GM12878 (cell line): Measurements from ENCODE around the gene DKK1. TPM values are rescaled to one million over a fixed set of nuclear protein-coding genes. Genes with fewer than 3 reads are reported as not detected.

Source experiments
- ATAC-seq: fragments of 200-7000 bp; cut with Tn5 transposase; 3 replicates; pipeline ENCODE4 v1.9.1; 2020; ENCODE audit warnings: mild to moderate bottlenecking, moderate library complexity
- BruUV-seq: library from RNA; stranded (reverse); fragments of 400-500 nt; replicated peaks from 2 replicates; lab custom pipeline; 2021; lab: Mats Ljungman, UMichigan
- CTCF ChIA-PET: fragments of 300-600 bp; sonication (Branson Sonifier 250); formaldehyde crosslinking; extraction: SDS; loops from one replicate; lab custom pipeline; 2021; ENCODE audit warnings: inconsistent platforms; lab: Yijun Ruan, JAX
- POLR2A ChIA-PET: fragments of 350-600 bp; formaldehyde crosslinking; extraction: SDS; loops from one replicate; lab custom pipeline; 2021; ENCODE audit warnings: inconsistent platforms; lab: Charles Lee
- RAD21 ChIA-PET: fragments of 300-600 bp; sonication (Branson Sonifier 250); formaldehyde crosslinking; loops from one replicate; lab custom pipeline; 2023; ENCODE audit warnings: antibody characterized with exemption; ENCODE audit not compliant: unreplicated experiment; lab: Charles Lee
- SMC1A ChIA-PET: fragments of 300-600 bp; sonication (Branson Sonifier 250); formaldehyde crosslinking; loops from one replicate; lab custom pipeline; 2023; ENCODE audit not compliant: unreplicated experiment, uncharacterized antibody; lab: Charles Lee
- DNase-seq: peaks from one replicate; pipeline ENCODE4 v3.0.0-alpha.2; 2011; ENCODE audit warnings: low read depth, low spot score
- FAIRE-seq: peaks from 3 replicates; lab custom pipeline; 2011; peaks lifted over from hg19 to GRCh38; lab: Jason Lieb, UNC
- H2AFZ ChIP-seq: 2 replicates; pipeline ENCODE4 v1.6.0; 2011; ENCODE audit warnings: low read depth, low read length, control low read depth; ENCODE audit not compliant: control insufficient read depth
- H3K27ac ChIP-seq: 2 replicates; pipeline ENCODE4 v1.5.1; 2011; ENCODE audit warnings: control low read depth; ENCODE audit not compliant: control insufficient read depth, insufficient read depth
- H3K27me3 ChIP-seq, 2 experiments: replicated peaks in 1 of 2; 2 replicates each; pipeline versions ENCODE4 v1.6.0 to v1.6.1; 2011; ENCODE audit warnings: low read length in 1 of 2; ENCODE audit not compliant: control insufficient read depth in 2 of 2, insufficient read depth in 2 of 2
- H3K36me3 ChIP-seq, 2 experiments: 2 replicates each; pipeline ENCODE4 v1.5.1; 2011; ENCODE audit warnings: low read length in 1 of 2; ENCODE audit not compliant: control insufficient read depth in 2 of 2, insufficient read depth in 2 of 2
- H3K4me1 ChIP-seq: 2 replicates; pipeline ENCODE4 v1.6.1; 2011; ENCODE audit warnings: mild to moderate bottlenecking, low read length, moderate library complexity, mixed read lengths; ENCODE audit not compliant: control insufficient read depth, insufficient read depth
- H3K4me2 ChIP-seq: 2 replicates; pipeline ENCODE4 v1.6.0; 2011; ENCODE audit warnings: control low read depth; ENCODE audit not compliant: control insufficient read depth, insufficient read depth
- H3K4me3 ChIP-seq: fragments of 200-600 bp; sonication (generic); 2 replicates; pipeline ENCODE4 v1.5.1; 2016
- H3K79me2 ChIP-seq: 2 replicates; pipeline ENCODE4 v1.6.0; 2011; ENCODE audit warnings: low read length; ENCODE audit not compliant: control insufficient read depth, insufficient read depth
- H3K9ac ChIP-seq: 2 replicates; pipeline ENCODE4 v1.8.0; 2011; ENCODE audit warnings: low read length, control low read depth, mixed read lengths; ENCODE audit not compliant: control insufficient read depth, insufficient read depth
- H3K9me3 ChIP-seq: replicated peaks from 3 replicates; pipeline ENCODE4 v1.5.1; 2011; ENCODE audit warnings: mild to moderate bottlenecking, low read length; ENCODE audit not compliant: control insufficient read depth, insufficient read depth
- H4K20me1 ChIP-seq: 2 replicates; pipeline ENCODE4 v1.6.0; 2011; ENCODE audit not compliant: control insufficient read depth, insufficient read depth
- CHD1 ChIP-seq: IDR thresholded peaks from 2 replicates; pipeline ENCODE4 v1.6.1; 2012; ENCODE audit warnings: low read depth, low read length, improper control_type of control experiment
- E2F4 ChIP-seq: IDR thresholded peaks from 2 replicates; pipeline ENCODE4 v1.6.1; 2012; ENCODE audit warnings: low read depth, low read length, improper control_type of control experiment
- FOXK2 ChIP-seq: fragments of 450-650 bp; IDR thresholded peaks from 2 replicates; pipeline ENCODE4 v1.6.1; 2017; ENCODE audit warnings: mild to moderate bottlenecking, moderate library complexity
- IKZF2 ChIP-seq, 2 experiments: fragments of 450-650 bp; IDR thresholded peaks; 2 replicates each; pipeline ENCODE4 v1.6.1; 2017; ENCODE audit warnings: mild to moderate bottlenecking in 2 of 2, moderate library complexity in 2 of 2
- MEF2A ChIP-seq: IDR thresholded peaks from 2 replicates; pipeline ENCODE4 v1.6.1; 2011; ENCODE audit warnings: low read depth, mild to moderate bottlenecking, low read length, moderate library complexity; ENCODE audit not compliant: insufficient read depth
- RAD21 ChIP-seq: IDR thresholded peaks from 2 replicates; pipeline ENCODE4 v1.6.1; 2011; ENCODE audit warnings: mild to moderate bottlenecking, low read depth, low read length, moderate library complexity; ENCODE audit not compliant: insufficient read depth
- SREBF1 ChIP-seq: IDR thresholded peaks from 2 replicates; pipeline ENCODE4 v1.6.1; 2012; ENCODE audit warnings: mild to moderate bottlenecking, low read length
- TCF7 ChIP-seq: IDR thresholded peaks from 2 replicates; pipeline ENCODE4 v1.6.1; 2014; ENCODE audit warnings: antibody characterized with exemption, borderline replicate concordance
- YY1 ChIP-seq: IDR thresholded peaks from 2 replicates; pipeline ENCODE4 v1.6.1; 2011; ENCODE audit warnings: low read depth, mild to moderate bottlenecking, low read length
- ZSCAN29 ChIP-seq: fragments of 450-650 bp; IDR thresholded peaks from 2 replicates; pipeline ENCODE4 v1.6.1; 2017; ENCODE audit warnings: mild to moderate bottlenecking, moderate library complexity
- WGBS: methylation state at CpG from one replicate; pipeline ENCODE4 v1.1.6; 2016; ENCODE audit warnings: low lambda C conversion rate; ENCODE audit not compliant: insufficient replicate concordance, insufficient coverage; ENCODE audit errors: missing lambda C conversion rate; 5-methylcytosine and 5-hydroxymethylcytosine counted together
- in situ Hi-C: fragments of 300-500 bp; cut with MboI; formaldehyde crosslinking; loops from 9 replicates; pipeline ENCODE4 v1.14.3; 2018; ENCODE audit warnings: mixed read lengths
- intact Hi-C: fragments of 100-400 bp; cut with micrococcal nuclease; formaldehyde crosslinking; loops from one replicate; pipeline ENCODE4 v1.14.2; 2022; ENCODE audit not compliant: unreplicated experiment
- polyA plus RNA-seq, 11 experiments: library from polyadenylated mRNA; depleted of rRNA in 4 of 11; unstranded in 6 of 11; stranded (reverse) in 5 of 11; fragments of >200 nt; fragmentation: Nextera tagmentation in 4 of 11; fragmentation: Illumina TruSeq in 1 of 11; extraction: Ambion mirVana in 4 of 11; extraction: Trizol in 1 of 11; gene quantifications; 1 replicate in 1 of 11; 2 replicates in 10 of 11; pipeline versions ENCODE4 v1.2.1 to v1.2.3, GENCODE V29; 2011 to 2016; ENCODE audit warnings: inconsistent platforms in 2 of 11, missing spikeins in 2 of 11, low read depth in 1 of 11
- total RNA-seq, 4 experiments: library from RNA; depleted of rRNA in 3 of 4; stranded (reverse); fragments of >200 nt in 3 of 4; fragmentation: Illumina TruSeq in 1 of 4; extraction: Trizol in 1 of 4; gene quantifications; 2 replicates each; pipeline versions ENCODE4 v1.2.1 to v1.2.3, GENCODE V29; 2013 to 2021
- TF ChIP-seq, protein P1 (sequence below): fragments of 150-350 bp; IDR thresholded peaks from 2 replicates; pipeline ENCODE4 v1.6.1; 2016; ENCODE audit warnings: low read depth, low read length

The DKK1 gene
- total and polyA plus RNA-seq, 10 of the 15 experiments (the other 5 are each of a cell fraction or from before 2014, with no cell fraction given): 0.12 to 0.77 (median 0.33) TPM; not detected in 7

- DNase-seq (no peak), FAIRE-seq (no peak), ATAC-seq (no peak)
- no peaks in the 10 kb centered on the region for H3K79me2 ChIP-seq
- ChIA-PET SMC1A (no interaction called here), RAD21 (no interaction called here), POLR2A (no interaction called here), CTCF (no interaction called here)
- no peaks in the 10 kb centered on the region for H3K27me3 ChIP-seq
- H3K4me1 ChIP-seq: no peaks in the 10 kb centered on the region
- WGBS: 33% methylated on average over 4 of the region's 4 CpGs
- no TSS peak for BruUV-seq
- H3K27ac ChIP-seq: no peak overlapping the region
- intact Hi-C loops (no loop called here), in situ Hi-C loops (no loop called here)
- no peak overlapping the region for H2AFZ ChIP-seq
- no peaks in the 10 kb centered on the region for H4K20me1 ChIP-seq
- H3K9me3 ChIP-seq: no peaks in the 10 kb centered on the region
- H3K4me3 ChIP-seq: no peak overlapping the region
- no peaks in the 10 kb centered on the region for H3K36me3 ChIP-seq
- no peak overlapping the region for H3K9ac ChIP-seq
- no peak for TF ChIP-seq MEF2A
- H3K4me2 ChIP-seq: no peak overlapping the region
Observed at GRCh38 chr10:52300599-52301277, 13.3 kb upstream of the DKK1 start.

GRCh38 chr10:52308251-52309031 is 5.6 kb upstream of the DKK1 start:
- H3K9ac ChIP-seq: no peak overlapping the region
- H2AFZ ChIP-seq: peak overlapping the region; percentile 16; the same call in 1 of the 2 replicates
- no peaks in the 10 kb centered on the region for H3K4me1 ChIP-seq
- FAIRE-seq: no peak
- peak; percentile 76 for ATAC-seq
- no peaks in the 10 kb centered on the region for H3K9me3 ChIP-seq
- no TSS peak for BruUV-seq
- intact Hi-C loops (loop anchor here (1.0 to 5.0 kb wide), 3 partner anchors 181 to 419 kb away; no protein-coding TSS in a partner anchor), in situ Hi-C loops (no loop called here)
- WGBS: 5% methylated on average over 26 of the region's 40 CpGs
- CTCF ChIA-PET: interaction anchor here (0.7 to 5.1 kb wide), 8 partner anchors 173 to 1289 kb away, joined by 3 to 61 read pairs (median 6); no protein-coding TSS in a partner anchor
- DNase-seq: no peak
- RAD21 ChIA-PET: interaction anchor here (1.2 to 2.2 kb wide), 2 partner anchors 179 to 259 kb away, joined by 4 to 9 read pairs; no protein-coding TSS in a partner anchor
- no peaks in the 10 kb centered on the region for H4K20me1 ChIP-seq
- H3K79me2 ChIP-seq: no peaks in the 10 kb centered on the region
- H3K27ac ChIP-seq: no peak overlapping the region
- no peak overlapping the region for H3K4me3 ChIP-seq
- H3K27me3 ChIP-seq: peaks cover 0 to 5% of the 10 kb centered on the region in 2 experiments; a peak in 3 of 4 replicates
- 0 out of 2 replicates have a peak overlapping the region, but pooled peaks have one; percentile 22 for H3K4me2 ChIP-seq
- SMC1A ChIA-PET: interaction anchor here (0.8 to 2.1 kb wide), 2 partner anchors 180 to 258 kb away, joined by 7 read pairs; no protein-coding TSS in a partner anchor
- POLR2A ChIA-PET: no interaction called here
- no peaks in the 10 kb centered on the region for H3K36me3 ChIP-seq
- TF ChIP-seq SREBF1: no peak
- no peak for TF ChIP-seq YY1
- TF ChIP-seq IKZF2 (IDR thresholded peaks at IDR 0.05): no peak
- peak; percentile 70 for TF ChIP-seq RAD21
- no peak for TF ChIP-seq CHD1
- no peak for TF ChIP-seq ZSCAN29
- TF ChIP-seq FOXK2: no peak
- TF ChIP-seq, protein P1, sequence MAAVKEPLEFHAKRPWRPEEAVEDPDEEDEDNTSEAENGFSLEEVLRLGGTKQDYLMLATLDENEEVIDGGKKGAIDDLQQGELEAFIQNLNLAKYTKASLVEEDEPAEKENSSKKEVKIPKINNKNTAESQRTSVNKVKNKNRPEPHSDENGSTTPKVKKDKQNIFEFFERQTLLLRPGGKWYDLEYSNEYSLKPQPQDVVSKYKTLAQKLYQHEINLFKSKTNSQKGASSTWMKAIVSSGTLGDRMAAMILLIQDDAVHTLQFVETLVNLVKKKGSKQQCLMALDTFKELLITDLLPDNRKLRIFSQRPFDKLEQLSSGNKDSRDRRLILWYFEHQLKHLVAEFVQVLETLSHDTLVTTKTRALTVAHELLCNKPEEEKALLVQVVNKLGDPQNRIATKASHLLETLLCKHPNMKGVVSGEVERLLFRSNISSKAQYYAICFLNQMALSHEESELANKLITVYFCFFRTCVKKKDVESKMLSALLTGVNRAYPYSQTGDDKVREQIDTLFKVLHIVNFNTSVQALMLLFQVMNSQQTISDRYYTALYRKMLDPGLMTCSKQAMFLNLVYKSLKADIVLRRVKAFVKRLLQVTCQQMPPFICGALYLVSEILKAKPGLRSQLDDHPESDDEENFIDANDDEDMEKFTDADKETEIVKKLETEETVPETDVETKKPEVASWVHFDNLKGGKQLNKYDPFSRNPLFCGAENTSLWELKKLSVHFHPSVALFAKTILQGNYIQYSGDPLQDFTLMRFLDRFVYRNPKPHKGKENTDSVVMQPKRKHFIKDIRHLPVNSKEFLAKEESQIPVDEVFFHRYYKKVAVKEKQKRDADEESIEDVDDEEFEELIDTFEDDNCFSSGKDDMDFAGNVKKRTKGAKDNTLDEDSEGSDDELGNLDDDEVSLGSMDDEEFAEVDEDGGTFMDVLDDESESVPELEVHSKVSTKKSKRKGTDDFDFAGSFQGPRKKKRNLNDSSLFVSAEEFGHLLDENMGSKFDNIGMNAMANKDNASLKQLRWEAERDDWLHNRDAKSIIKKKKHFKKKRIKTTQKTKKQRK: no peak
- no peak for TF ChIP-seq TCF7
- TF ChIP-seq E2F4: no peak
